NCI-H446 (cell line): ENCODE measurements around the gene LRRC55.

Source experiments
- DNase-seq, 2 experiments: peaks; one replicate each; lab custom pipeline; 2025; lab: John Stamatoyannopoulos, UW

LRRC55 gene, protein sequence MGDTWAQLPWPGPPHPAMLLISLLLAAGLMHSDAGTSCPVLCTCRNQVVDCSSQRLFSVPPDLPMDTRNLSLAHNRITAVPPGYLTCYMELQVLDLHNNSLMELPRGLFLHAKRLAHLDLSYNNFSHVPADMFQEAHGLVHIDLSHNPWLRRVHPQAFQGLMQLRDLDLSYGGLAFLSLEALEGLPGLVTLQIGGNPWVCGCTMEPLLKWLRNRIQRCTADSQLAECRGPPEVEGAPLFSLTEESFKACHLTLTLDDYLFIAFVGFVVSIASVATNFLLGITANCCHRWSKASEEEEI

GRCh38 chr11:57181678-57182305 lies at the start of gene LRRC55:
Gene LRRC55 (plus strand): TSS chr11:57181953. CDS start chr11:57182023, 70 bp downstream.
- no peak for DNase-seq

DNA sequence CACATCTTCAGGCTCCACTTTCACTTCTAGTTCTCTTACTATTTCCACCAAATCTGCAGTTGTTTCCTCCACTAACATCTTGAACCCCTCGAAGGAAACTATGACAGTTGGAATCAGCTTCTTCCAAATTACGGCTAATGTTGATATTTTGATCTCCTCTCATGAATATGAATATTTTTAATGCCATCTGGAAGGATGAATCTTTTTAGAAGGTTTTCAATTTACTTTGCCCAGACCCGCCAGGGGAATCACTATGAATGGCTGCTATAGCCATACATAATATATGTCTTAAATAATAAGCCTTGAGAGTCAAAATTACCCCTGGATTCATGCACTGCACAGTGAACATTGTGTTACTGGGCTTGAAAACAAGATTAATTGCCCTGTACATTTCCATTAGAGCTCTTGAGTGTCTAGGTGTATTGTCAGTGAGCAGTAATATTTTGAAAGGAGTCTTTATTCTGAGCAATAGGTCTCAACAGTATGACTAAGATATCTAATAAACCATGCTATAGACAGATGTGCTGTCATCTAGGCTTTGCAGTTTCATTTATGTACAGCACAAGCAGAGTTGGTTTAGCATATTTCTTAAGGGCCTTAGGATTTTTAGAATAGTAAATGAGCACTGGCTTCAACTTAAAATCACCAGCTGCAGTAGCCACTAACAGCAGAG lies 48.3 kb upstream of the LRRC55 start:
- DNase-seq: no peak

DNA sequence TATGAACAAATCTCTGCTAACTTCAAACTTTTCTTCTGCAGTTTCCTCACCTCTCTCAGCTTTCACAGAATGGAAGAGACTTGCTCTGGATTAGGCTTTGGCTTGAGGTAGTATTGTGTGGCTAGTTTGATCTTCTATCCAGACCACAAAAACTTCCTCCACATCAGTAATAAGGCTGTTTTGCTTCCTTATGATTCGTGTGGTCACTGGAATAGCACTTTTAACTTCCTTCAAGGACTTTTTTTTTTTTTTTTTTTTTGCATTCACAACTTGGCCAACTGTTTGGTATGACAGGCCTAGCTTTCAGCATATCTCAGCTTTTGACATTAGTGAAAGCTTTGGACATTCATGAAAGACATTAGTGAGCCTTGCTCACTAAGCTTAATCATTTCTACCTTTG lies 47.5 kb upstream of the LRRC55 start:
- no peak for DNase-seq

GRCh38 chr11:57135020-57135751 lies 46.6 kb upstream of the LRRC55 start:
- no peak for DNase-seq

GRCh38 chr11:57140568-57140967 lies 41.2 kb upstream of the LRRC55 start:
- DNase-seq: no peak

- no peak for DNase-seq
Measured at GRCh38 chr11:57143459-57143858, 38.3 kb upstream of the LRRC55 start.

GRCh38 chr11:57144075-57144474 lies 37.7 kb upstream of the LRRC55 start:
- DNase-seq: no peak

DNA sequence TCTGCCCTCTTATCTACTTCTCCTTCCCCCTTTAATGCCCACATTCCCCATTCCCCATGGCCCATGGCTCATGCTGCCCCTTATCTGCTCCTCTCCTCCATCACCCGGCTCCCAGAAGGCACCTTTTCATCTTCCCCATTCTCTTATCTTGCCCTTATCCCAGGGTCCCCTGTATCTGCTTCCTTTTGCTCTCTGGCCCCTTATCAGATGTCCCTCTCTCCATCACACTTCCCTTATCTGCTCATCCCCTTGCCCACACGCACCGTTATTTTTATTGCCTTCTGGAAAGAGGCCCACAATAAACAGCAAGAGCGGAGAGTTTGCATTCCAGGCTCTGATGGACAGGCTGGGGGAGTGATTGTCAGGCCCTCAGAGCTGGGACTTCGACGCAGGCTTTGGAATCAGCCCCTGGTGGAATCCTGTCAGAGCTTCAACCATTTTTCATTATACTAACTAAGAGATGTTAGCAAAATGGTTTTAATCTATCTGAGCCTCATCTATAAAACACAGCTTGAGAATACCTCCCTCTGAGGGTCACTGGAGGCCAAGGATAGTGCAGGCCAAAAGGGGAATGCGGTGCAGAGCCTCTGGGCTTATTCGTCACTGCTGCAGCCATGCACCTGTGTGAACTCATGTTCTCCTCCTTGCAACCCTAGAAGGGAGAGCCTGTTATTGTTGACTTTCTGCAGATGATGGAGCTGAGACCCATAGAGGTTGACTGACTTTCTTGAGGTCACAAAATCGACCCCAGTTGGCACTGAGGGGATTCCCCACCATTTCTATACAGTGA lies 37.0 kb upstream of the LRRC55 start:
- no peak for DNase-seq

GRCh38 chr11:57146301-57146700 lies 35.5 kb upstream of the LRRC55 start:
- DNase-seq: no peak

- no peak for DNase-seq
Measured at GRCh38 chr11:57148621-57149020, 33.1 kb upstream of the LRRC55 start.

DNA sequence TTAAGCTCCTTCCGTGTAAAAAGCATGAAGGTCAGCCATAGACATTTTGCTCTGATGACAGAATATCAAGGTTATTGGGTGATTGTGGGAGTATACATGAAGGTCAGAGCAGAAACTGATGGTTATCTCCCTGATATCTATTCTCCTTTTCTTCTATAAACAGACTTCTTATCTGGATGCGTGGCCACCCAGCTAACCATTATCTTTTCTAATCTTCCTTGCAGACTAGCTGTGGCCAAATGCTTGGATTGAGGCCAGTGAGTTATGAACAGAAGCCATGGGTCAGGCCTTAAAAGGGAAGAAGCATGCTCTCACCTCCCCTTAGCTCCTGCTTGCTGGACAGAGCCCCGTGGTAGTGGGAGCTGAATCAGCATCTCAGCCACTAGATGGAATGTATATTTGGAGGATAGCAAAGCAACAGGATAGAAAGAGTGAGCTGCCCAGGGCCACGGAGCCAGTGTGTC lies 31.3 kb upstream of the LRRC55 start:
- DNase-seq: no peak

DNA sequence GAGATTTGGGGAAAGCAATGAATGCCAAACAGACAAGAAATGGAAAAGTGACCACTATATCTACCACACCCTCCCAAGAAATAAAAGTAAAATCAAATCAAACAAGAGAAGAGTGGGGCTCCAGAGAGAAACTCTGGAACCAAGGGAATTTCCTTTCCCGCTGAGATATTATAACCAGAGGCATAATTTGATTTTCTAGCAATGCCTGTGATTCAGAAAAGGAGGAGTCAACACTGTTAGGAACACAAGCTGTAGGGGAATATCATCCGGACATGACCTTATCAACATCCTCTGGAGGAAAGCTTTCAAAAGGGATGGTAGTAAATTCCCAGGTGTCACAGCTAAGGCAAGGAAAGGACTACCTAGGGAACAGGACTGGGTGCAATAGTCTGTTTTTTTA lies 29.6 kb upstream of the LRRC55 start:
- no peak for DNase-seq

DNA sequence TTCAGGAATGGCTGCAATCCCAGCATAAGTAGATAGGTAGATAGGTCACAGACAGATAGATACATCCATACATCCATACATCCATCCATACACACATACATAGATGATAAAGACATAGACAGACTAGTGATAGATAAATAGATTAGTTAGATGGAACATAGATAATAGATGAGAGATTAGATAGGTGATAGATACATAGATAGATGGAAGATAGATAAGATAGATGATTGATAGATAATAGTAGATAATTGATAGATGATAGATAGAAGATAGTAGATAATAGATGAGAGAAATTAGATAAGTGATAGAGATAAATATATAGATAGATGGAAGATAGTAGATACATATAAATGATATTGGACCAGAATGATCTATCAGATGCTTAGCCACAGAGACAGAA lies 28.3 kb upstream of the LRRC55 start:
- no peak for DNase-seq

GRCh38 chr11:57154739-57155138 lies 27.0 kb upstream of the LRRC55 start:
- no peak for DNase-seq

- no peak for DNase-seq
Measured at GRCh38 chr11:57155400-57155799, 26.4 kb upstream of the LRRC55 start.

- DNase-seq: no peak
Measured at GRCh38 chr11:57155838-57156607, 25.7 kb upstream of the LRRC55 start.

- DNase-seq: no peak
Measured at GRCh38 chr11:57156928-57157327, 24.8 kb upstream of the LRRC55 start.

- no peak for DNase-seq
Measured at GRCh38 chr11:57157624-57158023, 24.1 kb upstream of the LRRC55 start.

DNA sequence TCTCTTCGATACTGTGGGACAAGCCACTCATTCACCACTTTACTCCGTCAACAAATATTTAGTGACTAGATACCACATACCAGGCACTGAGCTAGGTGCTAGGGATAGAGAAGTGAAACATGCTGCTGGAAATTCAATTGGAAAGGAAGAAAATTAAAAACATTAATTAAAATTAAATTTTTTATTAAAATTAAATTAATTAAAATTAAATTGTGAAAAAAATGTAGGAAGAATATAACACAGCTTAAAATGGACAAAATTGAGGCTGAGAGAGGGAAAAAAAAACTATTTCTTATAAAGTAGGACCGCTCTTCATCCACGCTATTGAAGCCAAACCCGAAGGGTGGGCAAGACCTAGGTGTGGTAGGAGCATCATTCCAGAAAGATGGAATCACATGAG lies 23.6 kb upstream of the LRRC55 start:
- DNase-seq: no peak

GRCh38 chr11:57158599-57158998 lies 23.2 kb upstream of the LRRC55 start:
- DNase-seq: no peak

DNA sequence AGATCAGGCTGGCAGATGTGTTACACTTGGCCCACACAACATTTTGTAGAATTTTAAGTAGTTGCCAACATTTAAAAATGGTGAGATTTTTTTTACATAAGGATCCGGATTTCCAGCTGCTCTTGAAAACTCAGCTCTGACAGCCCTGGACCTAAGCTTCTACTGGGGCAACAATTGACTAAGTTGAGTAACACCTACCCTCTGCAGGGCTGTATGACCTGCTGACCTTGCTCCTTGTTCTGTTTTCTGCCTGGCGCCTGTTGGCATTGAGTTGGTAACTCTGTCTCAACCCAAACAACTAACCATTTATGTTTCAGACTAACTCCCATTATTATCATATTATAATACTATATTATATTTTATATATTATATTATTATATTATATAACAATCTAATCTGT lies 21.1 kb upstream of the LRRC55 start:
- DNase-seq: peak in 1 of 2 experiments; percentile 24
